RPMI7951 (cell line): ENCODE measurements around the gene TNFRSF14. TPM values are rescaled to one million over a fixed set of nuclear protein-coding genes. Genes with fewer than 3 reads are reported as not detected.
A peak's percentile ranks its signal among the peaks of the same experiment; 100 is the strongest.

Source experiments
- DNase-seq: peaks from one replicate; pipeline ENCODE4 v3.0.0-alpha.2; 2012; ENCODE audit warnings: low read depth
- total RNA-seq: library from RNA; depleted of rRNA; stranded (reverse); fragments of >200 nt; shearing (Covaris generic); gene quantifications from 2 replicates; pipeline ENCODE4 v1.2.3, GENCODE V29; 2014

The TNFRSF14 gene
- total RNA-seq, 1 experiment from 2014 or later = 26.8 TPM

- no peak for DNase-seq
These were observed 32.8 kb upstream of the TNFRSF14 start for GRCh38 chr1:2523191-2523890.

DNA sequence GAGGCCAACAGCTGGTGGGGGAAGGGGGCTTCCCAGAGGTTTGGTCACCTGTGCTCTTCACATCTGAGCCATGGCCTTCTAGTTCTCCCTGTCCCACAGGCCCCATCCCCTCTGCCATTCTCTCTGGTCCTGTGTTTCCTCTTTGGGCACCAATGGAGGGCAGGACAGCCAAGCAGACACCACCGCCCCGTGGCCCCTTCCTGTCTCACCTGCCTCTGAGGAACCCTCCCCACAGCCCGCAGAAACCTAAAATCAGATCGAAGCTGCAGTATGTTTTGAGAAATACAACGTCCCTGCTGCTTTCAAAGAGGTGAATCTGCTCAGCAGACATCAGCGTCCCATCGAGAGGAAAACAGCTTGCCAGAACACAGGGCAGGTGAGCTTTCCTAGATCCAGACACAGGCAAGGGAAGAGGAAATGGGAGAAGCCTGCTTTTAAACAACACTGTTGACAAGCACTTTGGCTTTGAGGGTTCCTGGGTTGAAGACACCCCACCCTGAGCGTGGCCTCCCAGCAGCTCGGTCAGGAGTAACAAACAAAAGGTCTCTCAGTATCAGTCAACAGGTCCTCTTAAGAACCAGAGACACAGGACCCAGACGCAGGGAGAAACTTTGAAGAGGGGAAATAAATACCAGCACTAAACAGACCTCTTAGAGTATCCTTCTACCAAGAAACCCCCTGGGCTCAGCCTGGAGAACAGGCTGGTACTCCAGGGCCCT lies 32.1 kb upstream of the TNFRSF14 start:
- DNase-seq = no peak

DNA sequence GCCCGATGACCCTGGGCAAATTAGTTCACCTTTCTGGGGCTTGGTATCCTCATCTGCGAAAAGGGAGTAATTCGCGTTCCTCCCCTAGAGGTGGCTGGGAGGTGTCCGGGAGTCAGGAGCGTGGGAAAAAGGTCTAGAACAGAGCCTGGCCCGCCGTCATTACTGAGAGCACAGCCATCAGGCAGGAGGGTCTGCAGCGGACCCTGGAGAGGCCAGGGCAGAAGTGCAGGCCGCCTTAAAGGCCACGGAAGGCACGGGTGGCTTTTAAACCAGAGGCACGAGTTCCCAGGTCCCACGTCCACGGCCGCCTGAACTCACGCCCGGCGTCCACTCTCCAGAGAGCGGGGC lies 30.6 kb upstream of the TNFRSF14 start:
- no peak for DNase-seq

DNA sequence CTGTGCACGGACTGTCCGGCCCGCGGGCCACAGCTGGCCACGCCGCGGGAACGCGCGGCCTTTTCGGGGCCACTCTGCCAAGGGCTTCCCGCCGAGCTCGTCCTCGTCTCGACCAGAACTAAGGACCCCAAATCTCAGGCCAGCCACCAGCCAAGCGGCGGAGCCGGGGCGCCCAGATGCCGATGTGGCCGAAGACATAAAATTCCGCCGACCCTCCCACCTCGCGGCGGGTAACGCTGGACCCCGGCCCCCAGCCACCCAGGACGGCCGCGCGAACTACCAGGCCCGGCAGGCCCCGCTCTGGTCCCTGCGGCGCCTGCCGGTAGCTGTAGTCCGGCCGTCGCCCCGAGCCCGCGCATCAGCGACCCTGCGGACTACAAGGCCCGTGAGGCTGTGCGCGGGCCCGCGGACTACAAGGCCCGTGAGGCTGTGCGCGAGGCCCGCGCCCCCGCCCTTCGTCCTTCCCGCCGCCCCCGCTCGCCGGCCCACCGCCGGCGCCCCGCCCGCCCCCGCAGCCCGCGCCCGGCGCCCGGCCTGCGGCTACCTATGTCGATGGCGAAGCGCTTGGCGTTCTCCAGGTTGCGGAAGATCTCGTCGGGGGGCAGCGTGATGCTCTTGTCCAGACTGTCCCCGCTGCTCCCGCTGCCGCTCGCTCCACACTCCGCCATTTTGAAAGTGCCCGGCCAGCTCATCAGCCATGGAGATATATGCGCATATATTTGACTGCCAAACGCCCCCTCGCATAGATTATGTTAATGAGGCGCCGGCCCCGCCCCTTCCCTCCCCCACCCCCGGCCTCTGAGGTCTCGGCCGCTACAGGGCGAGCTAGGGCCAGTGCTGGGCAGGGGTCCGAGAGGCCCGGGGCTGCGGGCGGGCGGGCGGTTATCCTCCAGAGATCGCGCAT lies 30.0 kb upstream of the TNFRSF14 start, which contains the start of gene PANK4:
TSS of gene PANK4 (minus strand) at position 677 of the 904 bp plus-strand sequence. CDS start at position 668, 9 bp downstream.
- DNase-seq = peak; percentile 91

GRCh38 chr1:2526824-2527555 lies 29.2 kb upstream of the TNFRSF14 start:
- peak; percentile 52 for DNase-seq

DNA sequence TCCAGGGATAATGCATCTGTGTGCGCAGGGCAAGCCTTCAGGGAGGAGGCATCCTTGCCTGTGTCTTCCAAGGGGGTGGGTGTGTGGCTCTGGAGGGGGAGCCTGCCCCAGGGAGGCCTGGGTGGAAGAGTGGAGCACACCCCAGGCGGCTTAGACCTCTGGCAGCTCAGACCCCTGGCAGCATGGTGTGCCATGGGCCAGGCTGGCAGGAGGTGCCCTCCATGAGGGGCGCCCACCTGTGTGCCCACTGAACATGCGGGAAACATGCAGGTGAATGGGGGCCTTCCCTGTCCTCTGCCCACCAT lies 28.7 kb upstream of the TNFRSF14 start:
- no peak for DNase-seq

GRCh38 chr1:2528016-2528415 lies 28.2 kb upstream of the TNFRSF14 start:
- no peak for DNase-seq

GRCh38 chr1:2528611-2528965 lies 27.6 kb upstream of the TNFRSF14 start:
- no peak for DNase-seq

DNA sequence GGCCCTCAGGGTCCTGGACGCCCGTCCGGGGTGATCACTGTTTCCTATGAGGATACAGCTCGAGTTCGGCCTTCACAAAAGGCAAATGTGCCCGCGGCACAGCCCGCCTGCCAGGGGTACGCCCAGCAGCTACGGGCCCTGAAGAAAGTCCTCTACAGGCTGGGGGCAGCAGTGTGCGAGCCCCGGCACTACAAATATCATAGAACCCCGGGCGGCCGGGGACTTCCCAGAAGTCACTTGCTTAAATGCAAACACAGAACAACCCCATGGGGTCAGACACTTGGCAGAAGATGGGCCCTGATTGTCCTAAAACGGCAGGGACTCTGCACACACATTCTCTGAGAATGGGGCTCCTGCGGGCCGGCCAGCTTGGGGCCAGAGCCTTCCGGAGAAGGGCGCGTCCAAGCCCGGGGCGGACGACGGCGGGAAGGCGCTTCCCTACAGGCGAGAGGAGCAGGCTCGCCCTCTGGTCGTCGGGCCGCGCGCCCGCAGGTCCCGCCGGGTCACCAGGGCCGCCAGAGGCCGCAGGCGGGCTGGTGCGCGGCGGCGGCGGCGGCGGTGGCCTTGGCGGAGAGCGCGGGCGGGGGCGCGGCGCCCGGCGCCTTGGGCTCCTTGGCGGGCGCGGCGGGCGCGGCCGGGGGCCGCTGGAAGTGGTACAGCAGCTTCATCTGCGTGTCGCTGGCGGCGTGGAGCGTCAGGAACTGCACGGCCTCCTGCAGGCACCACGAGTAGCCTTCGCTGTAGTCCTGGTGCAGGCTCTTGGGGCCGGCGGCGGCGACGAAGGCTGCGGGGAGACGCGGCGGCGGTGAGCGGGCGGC lies 27.0 kb upstream of the TNFRSF14 start:
- no peak for DNase-seq

DNA sequence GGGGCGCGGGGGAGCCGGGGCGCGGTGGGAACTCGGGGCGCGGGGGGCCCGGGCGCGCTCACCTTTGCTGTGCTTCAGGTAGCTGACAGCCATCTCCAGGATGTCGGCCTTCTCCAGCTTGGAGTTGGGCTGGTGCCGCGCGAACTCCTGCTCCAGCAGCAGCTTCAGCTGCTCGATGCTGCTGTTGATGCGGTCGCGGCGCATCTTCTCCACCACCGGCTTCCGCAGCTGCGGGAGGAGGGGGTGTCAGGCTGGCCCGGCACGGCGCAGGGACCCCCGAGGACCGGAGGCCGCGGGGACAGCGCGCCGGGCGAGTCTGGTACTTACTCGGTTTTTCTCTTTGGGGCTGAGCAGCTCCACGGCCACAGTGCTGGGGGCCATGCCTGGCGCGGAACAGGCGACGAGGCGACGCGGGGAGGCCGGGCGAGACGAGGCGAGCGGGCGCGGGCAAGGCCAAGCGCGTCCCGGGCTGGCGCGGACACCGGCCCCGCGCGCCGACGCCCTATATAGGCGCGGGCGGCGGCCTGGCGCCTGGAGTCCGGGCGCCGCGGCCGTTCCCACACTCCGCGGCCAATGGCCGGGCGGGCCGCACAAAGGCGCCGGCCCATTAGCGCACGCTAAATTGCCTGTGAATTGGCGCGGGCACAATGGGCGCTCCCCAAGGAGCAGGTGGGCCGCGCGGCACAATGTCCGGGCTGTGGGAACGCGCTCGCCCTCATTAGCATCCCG lies 26.2 kb upstream of the TNFRSF14 start, which contains the start of gene HES5:
TSS of gene HES5 (minus strand) at position 480 of the 729 bp plus-strand sequence. CDS start at position 381, 99 bp downstream.
- DNase-seq = no peak

DNA sequence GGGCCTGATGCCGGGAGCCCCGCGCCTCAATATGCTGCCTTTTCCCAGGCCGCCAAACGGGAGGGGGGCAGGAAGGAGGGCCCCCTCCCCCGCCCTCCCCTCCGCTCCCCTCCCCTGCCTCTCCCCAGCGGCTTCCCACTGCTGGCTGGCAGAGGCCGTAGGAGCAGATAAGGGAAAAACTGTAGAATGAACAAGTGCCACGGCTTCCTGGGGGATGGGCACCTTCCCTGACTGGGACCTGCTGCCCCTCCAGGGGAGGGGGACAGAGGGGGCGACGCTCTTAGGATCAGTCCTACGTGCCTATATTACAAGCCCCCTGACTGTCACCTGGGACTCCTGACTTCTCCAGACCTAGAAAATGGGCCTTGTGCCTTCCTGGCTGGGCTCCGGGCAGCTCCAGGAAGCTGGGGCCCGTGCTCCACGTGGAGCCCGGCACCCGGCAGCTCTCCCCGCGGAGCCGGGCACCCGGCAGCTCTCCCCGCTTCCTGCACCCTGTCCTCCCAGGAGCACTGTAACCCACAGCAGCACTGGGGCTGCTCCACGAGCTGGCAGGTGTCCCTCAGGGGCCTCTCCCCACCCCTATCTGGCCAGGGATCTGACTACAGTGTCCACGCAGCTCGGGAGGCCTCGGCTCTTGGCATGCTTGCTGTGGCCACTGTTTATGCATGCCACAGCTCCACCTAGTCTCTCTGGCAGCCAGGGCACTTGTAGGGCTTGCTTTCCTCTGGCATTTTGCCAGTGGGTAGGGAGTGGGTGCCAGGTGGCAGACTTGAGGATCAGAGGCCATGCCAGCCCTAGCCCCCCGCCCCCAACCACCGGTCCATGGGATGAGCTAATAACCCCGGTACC lies 25.4 kb upstream of the TNFRSF14 start:
- no peak for DNase-seq

- no peak for DNase-seq
These were observed 23.5 kb upstream of the TNFRSF14 start for GRCh38 chr1:2532485-2533160.

DNA sequence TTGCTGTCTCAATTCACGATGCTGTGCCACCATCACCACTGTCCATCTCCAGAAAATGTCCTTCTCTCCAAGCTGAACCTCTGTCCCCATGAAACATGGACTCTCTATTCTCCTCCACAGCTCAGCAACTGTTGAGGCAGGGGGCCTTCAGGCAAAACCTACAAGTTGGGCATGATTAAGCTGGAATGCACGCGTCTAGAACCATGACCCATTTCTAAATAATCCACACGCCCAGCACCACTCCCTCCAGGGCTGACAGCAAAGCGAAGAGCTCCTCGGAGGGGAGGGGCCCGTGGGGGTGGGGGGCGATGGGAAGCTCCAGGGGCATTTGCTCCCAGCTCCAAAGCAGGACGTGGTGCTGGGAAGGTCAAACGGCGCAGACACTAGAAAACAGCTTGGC lies 22.8 kb upstream of the TNFRSF14 start:
- no peak for DNase-seq

DNA sequence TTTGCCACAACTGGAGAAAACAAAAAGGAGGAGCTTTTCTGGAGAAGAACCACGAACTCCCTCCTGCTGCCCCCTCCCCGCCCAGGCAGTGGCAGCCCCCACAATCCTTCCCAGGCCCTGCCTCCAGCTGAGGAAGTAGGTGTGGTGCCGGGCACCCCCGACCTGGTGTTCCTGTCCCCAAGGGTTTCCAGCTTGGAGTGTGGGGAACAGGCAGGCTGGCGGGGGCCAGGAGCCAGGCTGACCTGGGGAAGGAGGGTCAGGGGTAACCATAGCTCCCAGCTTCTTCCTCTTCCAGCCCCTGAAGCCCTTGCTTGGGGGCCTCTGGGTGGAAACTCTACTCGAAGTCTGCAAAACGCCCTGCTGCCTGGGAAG lies 21.9 kb upstream of the TNFRSF14 start:
- DNase-seq = no peak

DNA sequence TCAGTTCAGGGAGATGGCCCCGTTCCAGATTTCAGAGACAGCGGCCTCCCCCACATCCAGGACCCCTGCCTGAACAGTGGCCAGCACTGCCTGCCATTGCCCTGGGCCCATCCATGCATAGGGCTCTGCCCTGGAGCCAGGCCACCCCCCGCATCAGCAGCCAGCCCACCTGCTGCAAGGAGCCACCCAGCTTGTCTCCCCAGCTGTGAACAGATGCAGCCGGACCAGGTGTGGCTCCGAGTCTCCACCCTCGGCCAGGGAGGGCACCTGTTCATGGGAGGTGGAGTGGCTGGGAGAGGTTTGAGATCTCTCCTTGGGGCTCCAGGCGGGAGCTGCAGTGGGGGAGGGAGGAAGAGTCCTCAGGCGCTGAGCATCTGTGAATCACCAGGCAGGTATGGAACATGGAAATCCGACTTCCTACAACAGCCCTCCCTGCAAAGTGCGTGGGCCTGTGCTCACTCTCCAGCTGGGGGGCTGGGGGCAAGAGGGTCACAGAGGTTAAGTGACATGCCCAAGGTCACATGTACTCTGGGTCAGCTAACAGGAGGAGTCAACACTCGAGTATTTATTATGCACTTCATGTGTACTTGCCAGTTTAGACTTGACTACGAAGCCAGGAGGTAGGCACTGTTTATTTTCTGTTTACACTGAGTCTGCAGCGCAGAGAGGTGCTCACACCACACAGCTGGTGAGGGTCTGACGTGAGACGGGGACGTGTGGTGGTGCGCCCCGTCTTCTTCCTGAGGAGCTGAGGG lies 21.3 kb upstream of the TNFRSF14 start:
- DNase-seq = no peak

GRCh38 chr1:2535455-2535854 lies 20.7 kb upstream of the TNFRSF14 start:
- DNase-seq = no peak

- no peak for DNase-seq
These were observed 20.2 kb upstream of the TNFRSF14 start for GRCh38 chr1:2535981-2536380.

DNA sequence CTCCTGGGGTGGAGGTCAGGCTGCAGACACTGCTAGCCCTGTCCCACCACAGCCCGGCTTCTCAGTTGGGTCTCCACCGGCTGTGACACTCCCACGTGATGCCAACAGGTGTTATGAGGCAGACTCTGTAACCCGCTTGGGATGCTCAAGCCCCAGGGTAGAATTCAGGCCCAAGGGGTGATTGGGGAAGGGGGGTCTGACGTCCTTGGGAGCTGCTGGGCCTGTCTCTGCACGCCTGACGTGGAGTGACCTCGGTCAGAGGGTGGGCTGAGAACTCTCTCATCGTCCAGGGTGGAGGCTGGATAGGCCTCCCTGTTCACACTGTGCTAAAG lies 18.4 kb upstream of the TNFRSF14 start:
- no peak for DNase-seq
